ENCODE measurements around the gene NTRK3. TPM values are rescaled to one million over a fixed set of nuclear protein-coding genes. Genes with fewer than 3 reads are reported as not detected.

NTRK3 gene
- total and polyA plus RNA-seq, 2 of the 13 experiments (the other 11 are each of a cell fraction or from before 2014, with no cell fraction given) = not detected

- Histone ChIP-seq H3K4me2 (ENCODE audit: low read depth, low read length) (no peak overlapping the region), H3K36me3 (replicated peaks in 1 of 2; ENCODE audit: control insufficient read depth in 1 of 2, insufficient read depth in 2 of 2, low read length in 2 of 2) (no peaks in the 10 kb centered on the region), H3K9ac (ENCODE audit: insufficient read depth, low read depth, low read length) (no peak overlapping the region), H3K4me1 (ENCODE audit: insufficient read depth, low read length) (no peaks in the 10 kb centered on the region), H3K4me3 (replicated peaks in 1 of 3; ENCODE audit: insufficient read depth in 1 of 3, low read depth in 2 of 3, low read length in 3 of 3) (no peak overlapping the region), H4K20me1 (ENCODE audit: insufficient read depth, low read length) (no peaks in the 10 kb centered on the region), H3K79me2 (ENCODE audit: insufficient read depth, low read length) (no peaks in the 10 kb centered on the region), H3K27ac (ENCODE audit: extremely low read length, insufficient read depth, low read length) (no peak overlapping the region), H3K9me3 (ENCODE audit: low read length) (peaks cover 66% of the 10 kb centered on the region), H2AFZ (ENCODE audit: low read length) (no peak overlapping the region), H3K27me3 (ENCODE audit: control insufficient read depth in 1 of 2, insufficient read depth in 2 of 2, low read length in 2 of 2) (no peaks in the 10 kb centered on the region)
- ChIA-PET POLR2A (no interaction called here), CTCF (ENCODE audit: low intra/inter-chr PET ratio, low total read pairs) (no interaction called here)
- no TSS peak for BruUV-seq (replicated peaks)
- intact Hi-C loops (cut with micrococcal nuclease; ENCODE audit: unreplicated experiment) (no loop called here), in situ Hi-C loops (cut with HindIII; ENCODE audit: extremely low pct_ligation_motif_present, low pct_unique_long_range_greater_than_20kb) (no loop called here)
- TF ChIP-seq SKI (IDR thresholded peaks at IDR 0.05; ENCODE audit: partially characterized antibody) (no peak), NFAT5 (CRISPR knock-in tag; IDR thresholded peaks at IDR 0.05) (no peak), NR2F6 (IDR thresholded peaks at IDR 0.05) (no peak), NR2F6 (CRISPR knock-in tag; IDR thresholded peaks at IDR 0.05) (no peak), MED8 (CRISPR knock-in tag; IDR thresholded peaks at IDR 0.05; ENCODE audit: insufficient replicate concordance) (no peak), DMAP1 (CRISPR knock-in tag; IDR thresholded peaks at IDR 0.05) (no peak), THYN1 (CRISPR knock-in tag; IDR thresholded peaks at IDR 0.05; ENCODE audit: borderline replicate concordance, low read depth) (no peak), RCOR2 (CRISPR knock-in tag; IDR thresholded peaks at IDR 0.05) (no peak), SNAPC5 (CRISPR knock-in tag; IDR thresholded peaks at IDR 0.05; ENCODE audit: borderline replicate concordance) (no peak), ZNF879 (CRISPR knock-in tag; IDR thresholded peaks at IDR 0.05) (no peak)
- WGBS (ENCODE audit: low lambda C conversion rate) = 8% methylated on average over 1 of the region's 1 CpG
- ATAC-seq = no peak
- DNase-seq (ENCODE audit: low spot score) = no peak
- FAIRE-seq = no peak
Observed at GRCh38 chr15:87901008-87901407, 355.5 kb downstream of the NTRK3 start.
